ENCODE results near the gene RNF145.

DNA sequence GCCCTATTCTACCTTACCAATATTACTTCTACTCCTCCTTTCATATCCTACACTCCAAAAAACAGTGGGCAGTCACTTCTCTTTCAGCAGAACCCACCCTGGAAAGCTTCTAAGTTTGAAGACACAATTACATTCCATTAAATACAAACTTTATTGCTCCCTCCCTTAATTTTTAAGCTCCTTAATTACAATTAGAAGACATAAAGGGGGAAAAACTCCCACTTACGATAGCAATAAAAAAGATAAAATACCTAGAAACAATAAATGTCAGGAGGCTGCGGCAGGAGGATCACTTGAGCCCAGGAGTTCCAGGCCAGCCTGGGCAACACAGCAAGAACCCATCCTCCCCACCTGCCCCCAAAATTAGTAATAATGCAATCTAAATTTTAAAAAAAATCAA is 9.6 kb downstream of the RNF145 start:
- TF ChIP-seq EZH2 (IDR thresholded peaks at IDR 0.05) (no peak), POLR2AphosphoS5 (IDR thresholded peaks at IDR 0.05; ENCODE audit: borderline replicate concordance, low read depth, low read length) (no peak)

All from SK-N-MC (cell line).